ENCODE data around the gene ABCA6.

The ABCA6 gene

GRCh38 chr17:69062860-69063581 is 78.7 kb downstream of the ABCA6 start:
- Histone ChIP-seq H3K27me3 (ENCODE audit: control insufficient read depth, insufficient read depth, low read length, poor library complexity, severe bottlenecking) (no peaks in the 10 kb centered on the region), H3K4me3 (ENCODE audit: insufficient read depth, low read depth, low read length) (no peak overlapping the region), H3K27ac (ENCODE audit: insufficient read depth, low read depth, low read length, poor library complexity, severe bottlenecking) (no peak overlapping the region), H3K9me3 (ENCODE audit: control insufficient read depth, low read length) (no peaks in the 10 kb centered on the region), H3K36me3 (ENCODE audit: control insufficient read depth, insufficient read depth, low read length) (no peaks in the 10 kb centered on the region), H3K4me1 (ENCODE audit: control insufficient read depth, insufficient read depth, low read length) (no peaks in the 10 kb centered on the region)
- 89 to 95% methylated on average over 4 of the region's 4 CpGs for WGBS, 2 experiments

GRCh38 chr17:69061721-69062556 is 79.8 kb downstream of the ABCA6 start:
- Histone ChIP-seq H3K27ac (ENCODE audit: insufficient read depth, low read depth, low read length, poor library complexity, severe bottlenecking) (no peak overlapping the region), H3K4me1 (ENCODE audit: control insufficient read depth, insufficient read depth, low read length) (no peaks in the 10 kb centered on the region), H3K4me3 (ENCODE audit: insufficient read depth, low read depth, low read length) (no peak overlapping the region), H3K36me3 (ENCODE audit: control insufficient read depth, insufficient read depth, low read length) (no peaks in the 10 kb centered on the region), H3K27me3 (ENCODE audit: control insufficient read depth, insufficient read depth, low read length, poor library complexity, severe bottlenecking) (no peaks in the 10 kb centered on the region), H3K9me3 (ENCODE audit: control insufficient read depth, low read length) (no peaks in the 10 kb centered on the region)
- 94 to 95% methylated on average over 3 of the region's 4 CpGs for WGBS, 2 experiments

DNA sequence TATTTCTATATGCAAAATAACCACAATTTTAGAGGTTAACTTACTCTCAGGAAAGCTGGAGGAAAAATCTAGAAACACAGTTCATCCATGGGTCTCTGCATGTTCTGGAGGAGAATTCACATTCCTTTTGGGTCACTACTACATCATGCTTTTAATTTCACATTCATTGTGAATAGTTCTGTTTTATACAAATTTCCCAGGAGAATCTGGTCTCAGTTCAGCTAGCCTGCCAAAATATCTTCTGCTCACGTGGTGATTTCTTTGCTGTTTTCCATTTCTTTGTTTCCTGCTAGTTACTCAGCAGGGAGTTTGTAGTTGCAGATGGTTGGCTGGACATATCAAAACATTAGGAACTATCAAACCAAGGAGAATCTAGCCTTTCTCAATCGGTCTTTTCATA is 80.9 kb downstream of the ABCA6 start, which contains the start of gene ABCA9:
ABCA9 (minus strand) TSS at position 106 of the 400 bp plus-strand sequence. CDS start 9,801 bp downstream, outside the sequence.
- 46 to 60% methylated on average over 1 to 2 of the region's 2 CpGs for WGBS, 2 experiments
- Histone ChIP-seq H3K27me3 (ENCODE audit: control insufficient read depth, insufficient read depth, low read length, poor library complexity, severe bottlenecking) (no peaks in the 10 kb centered on the region), H3K4me1 (ENCODE audit: control insufficient read depth, insufficient read depth, low read length) (no peaks in the 10 kb centered on the region), H3K4me3 (ENCODE audit: insufficient read depth, low read depth, low read length) (no peak within 1 kb of the TSS), H3K36me3 (ENCODE audit: control insufficient read depth, insufficient read depth, low read length) (no peaks in the 10 kb centered on the region), H3K27ac (ENCODE audit: insufficient read depth, low read depth, low read length, poor library complexity, severe bottlenecking) (no peak within 1 kb of the TSS), H3K9me3 (ENCODE audit: control insufficient read depth, low read length) (no peaks in the 10 kb centered on the region)

DNA sequence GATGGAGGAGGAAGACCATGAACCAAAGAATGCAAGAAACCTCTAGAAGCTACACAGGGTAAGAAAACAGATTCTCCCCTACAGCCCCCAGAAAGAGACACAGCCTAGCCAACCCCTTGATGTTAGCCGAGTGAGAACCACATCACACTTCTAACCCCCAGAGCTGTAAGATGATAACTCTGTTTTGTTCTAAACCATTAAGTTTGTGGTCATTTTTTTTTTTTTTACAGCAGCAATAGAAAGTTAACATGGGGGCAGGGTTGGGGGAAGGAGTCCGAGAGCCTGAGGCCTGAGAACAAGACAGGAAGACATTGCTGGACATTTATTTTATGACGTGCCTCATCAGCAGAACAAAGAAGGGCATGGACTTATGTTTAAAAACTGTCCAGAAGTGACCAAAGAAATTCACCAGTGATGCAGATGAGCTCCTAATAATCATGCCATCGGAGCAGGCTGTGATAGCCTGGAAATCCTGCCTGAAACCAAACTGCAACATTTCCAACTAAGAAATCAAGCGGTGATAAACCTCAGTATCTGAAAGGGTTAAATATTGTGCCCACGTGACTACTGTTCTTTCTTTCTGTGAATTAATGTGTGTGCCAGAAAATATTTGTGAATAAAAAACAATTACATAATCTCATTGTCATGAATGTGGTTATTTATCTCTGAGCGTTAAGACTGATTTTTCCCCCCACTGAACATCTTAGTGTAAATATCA is 82.1 kb downstream of the ABCA6 start:
- H3K36me3 ChIP-seq (ENCODE audit: control insufficient read depth, insufficient read depth, low read length), result no peaks in the 10 kb centered on the region
- no peak overlapping the region for H3K4me3 ChIP-seq (ENCODE audit: insufficient read depth, low read depth, low read length)
- no peak overlapping the region for H3K27ac ChIP-seq (ENCODE audit: insufficient read depth, low read depth, low read length, poor library complexity, severe bottlenecking)
- no peaks in the 10 kb centered on the region for H3K4me1 ChIP-seq (ENCODE audit: control insufficient read depth, insufficient read depth, low read length)
- 88 to 95% methylated on average over 5 to 6 of the region's 7 CpGs for WGBS, 2 experiments
- no peaks in the 10 kb centered on the region for H3K27me3 ChIP-seq (ENCODE audit: control insufficient read depth, insufficient read depth, low read length, poor library complexity, severe bottlenecking)
- no peaks in the 10 kb centered on the region for H3K9me3 ChIP-seq (ENCODE audit: control insufficient read depth, low read length)

DNA sequence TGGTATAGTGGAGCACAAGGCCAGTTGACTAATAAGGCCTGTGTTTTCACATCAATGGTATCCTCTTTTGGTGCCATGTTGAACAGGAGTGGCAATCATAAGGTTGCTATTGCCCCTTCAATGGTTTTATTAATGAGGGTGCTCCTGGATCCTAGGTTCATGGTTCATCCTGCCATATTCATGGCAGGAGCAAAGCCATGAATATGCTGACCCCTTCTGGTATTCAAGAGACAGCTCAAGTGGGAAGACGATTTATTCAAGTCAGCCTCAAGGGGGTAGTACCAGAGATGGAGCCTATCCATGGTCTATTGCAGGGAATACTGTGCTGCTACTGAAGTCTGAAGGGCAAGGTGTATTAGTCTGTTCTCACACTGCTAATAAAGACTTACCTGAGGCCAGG is 83.5 kb downstream of the ABCA6 start:
- Histone ChIP-seq H3K9me3 (ENCODE audit: control insufficient read depth, low read length) (no peaks in the 10 kb centered on the region), H3K27ac (ENCODE audit: insufficient read depth, low read depth, low read length, poor library complexity, severe bottlenecking) (no peak overlapping the region), H3K4me3 (ENCODE audit: insufficient read depth, low read depth, low read length) (no peak overlapping the region), H3K36me3 (ENCODE audit: control insufficient read depth, insufficient read depth, low read length) (no peaks in the 10 kb centered on the region), H3K27me3 (ENCODE audit: control insufficient read depth, insufficient read depth, low read length, poor library complexity, severe bottlenecking) (no peaks in the 10 kb centered on the region), H3K4me1 (ENCODE audit: control insufficient read depth, insufficient read depth, low read length) (no peaks in the 10 kb centered on the region)
- WGBS, 2 experiments, result 85 to 91% methylated on average over 1 of the region's 1 CpG

DNA sequence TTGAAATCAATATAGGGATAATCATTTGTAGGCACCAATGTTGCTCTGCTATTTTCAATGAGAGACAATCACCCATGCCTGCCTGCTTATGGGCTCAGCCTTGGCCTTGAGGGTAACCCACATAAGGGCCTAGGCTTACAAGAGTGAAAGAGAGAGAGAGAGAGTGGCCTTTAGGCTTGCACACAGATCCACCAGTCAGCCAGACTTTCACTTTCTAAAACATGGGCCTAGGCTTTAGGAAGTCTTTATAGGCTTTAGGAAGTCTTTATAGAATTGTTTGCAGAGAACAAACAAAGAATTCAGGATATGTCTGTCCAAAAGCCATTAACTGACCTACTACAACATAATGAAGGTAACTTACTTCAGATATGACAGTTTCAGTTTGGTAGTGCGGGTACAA is 84.4 kb downstream of the ABCA6 start:
- Histone ChIP-seq H3K4me3 (ENCODE audit: insufficient read depth, low read depth, low read length) (no peak overlapping the region), H3K36me3 (ENCODE audit: control insufficient read depth, insufficient read depth, low read length) (no peaks in the 10 kb centered on the region), H3K27me3 (ENCODE audit: control insufficient read depth, insufficient read depth, low read length, poor library complexity, severe bottlenecking) (no peaks in the 10 kb centered on the region), H3K4me1 (ENCODE audit: control insufficient read depth, insufficient read depth, low read length) (no peaks in the 10 kb centered on the region), H3K27ac (ENCODE audit: insufficient read depth, low read depth, low read length, poor library complexity, severe bottlenecking) (no peak overlapping the region), H3K9me3 (ENCODE audit: control insufficient read depth, low read length) (no peaks in the 10 kb centered on the region)
- 100% methylated on average over 1 of the region's 1 CpG; no CpG with 5 or more reads in 1 of the 2 experiments for WGBS, 2 experiments

DNA sequence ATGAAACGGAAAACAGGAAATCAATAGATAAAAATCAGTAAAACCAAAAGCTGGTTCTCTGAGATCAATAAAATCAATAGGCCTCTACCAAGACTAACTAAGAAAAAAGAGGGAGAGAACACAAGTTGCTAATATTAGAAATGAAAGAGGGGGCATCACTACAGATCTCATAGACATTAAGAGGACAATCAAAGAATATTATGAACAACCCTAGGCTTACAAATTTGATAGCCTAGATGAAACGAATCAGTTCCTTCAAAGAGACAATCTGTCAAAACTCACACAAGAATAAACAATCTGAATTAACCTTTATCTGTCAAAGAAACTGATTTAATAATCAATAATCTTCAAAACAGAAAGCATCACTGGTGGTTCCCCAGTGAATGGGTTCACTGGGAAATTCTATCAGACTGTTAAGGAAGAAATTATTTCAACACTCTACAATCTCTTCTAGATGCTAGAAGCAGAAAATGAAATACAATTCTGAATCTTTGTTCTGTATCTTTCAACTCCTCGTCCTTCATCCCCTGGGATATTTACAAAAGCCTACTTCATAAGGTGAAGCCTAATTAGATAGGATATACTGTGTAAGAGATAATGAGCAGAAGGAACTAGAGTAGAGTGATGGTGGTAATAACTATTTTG is 85.4 kb downstream of the ABCA6 start:
- no peaks in the 10 kb centered on the region for H3K4me1 ChIP-seq (ENCODE audit: control insufficient read depth, insufficient read depth, low read length)
- no peaks in the 10 kb centered on the region for H3K9me3 ChIP-seq (ENCODE audit: control insufficient read depth, low read length)
- H3K4me3 ChIP-seq (ENCODE audit: insufficient read depth, low read depth, low read length), result no peak overlapping the region
- H3K27me3 ChIP-seq (ENCODE audit: control insufficient read depth, insufficient read depth, low read length, poor library complexity, severe bottlenecking), result no peaks in the 10 kb centered on the region
- no peak overlapping the region for H3K27ac ChIP-seq (ENCODE audit: insufficient read depth, low read depth, low read length, poor library complexity, severe bottlenecking)
- no peaks in the 10 kb centered on the region for H3K36me3 ChIP-seq (ENCODE audit: control insufficient read depth, insufficient read depth, low read length)
- WGBS, 2 experiments, result 90 to 93% methylated on average over 1 to 3 of the region's 3 CpGs

DNA sequence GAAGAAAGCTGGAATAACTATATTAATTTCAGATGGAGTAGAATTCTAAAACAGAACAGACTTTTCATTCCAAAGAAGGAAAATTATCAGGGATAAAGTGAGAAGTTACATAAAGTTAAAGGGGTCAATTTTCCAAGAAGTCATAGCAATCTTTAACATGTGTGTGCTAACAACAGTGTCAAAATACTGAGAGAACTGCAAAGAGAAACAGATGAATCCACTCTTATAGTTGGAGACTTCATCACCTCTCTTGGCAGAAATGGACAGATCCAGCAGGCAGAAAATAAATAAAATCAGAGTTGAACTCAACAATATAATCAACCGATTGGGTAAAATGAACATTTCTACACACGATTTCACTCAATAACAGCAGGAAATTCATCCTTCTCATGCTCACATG is 86.4 kb downstream of the ABCA6 start:
- Histone ChIP-seq H3K27ac (ENCODE audit: insufficient read depth, low read depth, low read length, poor library complexity, severe bottlenecking) (no peak overlapping the region), H3K9me3 (ENCODE audit: control insufficient read depth, low read length) (no peaks in the 10 kb centered on the region), H3K27me3 (ENCODE audit: control insufficient read depth, insufficient read depth, low read length, poor library complexity, severe bottlenecking) (no peaks in the 10 kb centered on the region), H3K4me3 (ENCODE audit: insufficient read depth, low read depth, low read length) (no peak overlapping the region), H3K36me3 (ENCODE audit: control insufficient read depth, insufficient read depth, low read length) (no peaks in the 10 kb centered on the region), H3K4me1 (ENCODE audit: control insufficient read depth, insufficient read depth, low read length) (no peaks in the 10 kb centered on the region)
- 89 to 96% methylated on average over 2 of the region's 2 CpGs for WGBS, 2 experiments

DNA sequence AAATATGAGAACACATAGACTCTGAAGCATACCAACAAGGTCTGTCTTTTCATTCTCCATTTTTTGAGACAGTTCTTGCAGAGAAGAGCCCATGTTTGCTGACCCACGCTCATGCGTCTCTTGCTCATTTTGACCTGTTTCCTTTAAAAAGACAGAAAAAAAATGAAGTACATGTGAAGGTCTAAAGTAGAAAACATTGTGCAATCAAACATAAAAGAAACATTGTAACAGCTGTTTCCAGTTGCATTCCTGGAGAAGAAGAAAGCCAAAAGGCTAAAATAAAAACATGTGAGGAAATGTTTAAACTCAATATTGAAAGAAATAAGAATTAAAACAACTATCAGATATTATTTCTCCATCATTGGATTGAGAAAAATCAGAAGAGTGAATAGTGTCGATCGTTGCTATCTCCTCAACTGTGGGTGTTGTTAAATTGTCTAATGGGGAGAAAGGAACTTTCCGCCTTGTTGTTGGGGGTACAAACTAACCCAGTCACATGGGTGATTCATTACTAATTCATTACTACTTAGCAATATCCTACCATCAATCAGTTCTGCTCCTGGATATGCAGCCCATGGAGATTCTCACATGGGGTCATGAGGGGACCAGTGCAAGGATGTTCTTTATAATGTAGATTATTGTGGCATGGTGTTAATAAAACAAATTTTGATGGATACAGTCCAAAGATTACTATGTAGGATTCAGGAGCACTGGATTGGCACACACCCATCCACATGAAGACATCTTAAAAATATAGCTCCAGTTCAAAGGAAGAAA is 90.5 kb downstream of the ABCA6 start:
- 90 to 95% methylated on average over 4 to 5 of the region's 5 CpGs for WGBS, 2 experiments
- no peaks in the 10 kb centered on the region for H3K36me3 ChIP-seq (ENCODE audit: control insufficient read depth, insufficient read depth, low read length)

More for the DNA sequence above, 90.5 kb downstream of the ABCA6 start:
- no peaks in the 10 kb centered on the region for H3K27me3 ChIP-seq (ENCODE audit: control insufficient read depth, insufficient read depth, low read length, poor library complexity, severe bottlenecking)
- no peak overlapping the region for H3K27ac ChIP-seq (ENCODE audit: insufficient read depth, low read depth, low read length, poor library complexity, severe bottlenecking)
- H3K4me3 ChIP-seq (ENCODE audit: insufficient read depth, low read depth, low read length), result no peak overlapping the region
- H3K4me1 ChIP-seq (ENCODE audit: control insufficient read depth, insufficient read depth, low read length), result no peaks in the 10 kb centered on the region
- no peaks in the 10 kb centered on the region for H3K9me3 ChIP-seq (ENCODE audit: control insufficient read depth, low read length)
